GM10847 (cell line): ENCODE data around the gene SLCO2A1.

ENCODE experiments used
- POLR2A ChIP-seq: IDR thresholded peaks from 2 replicates; pipeline ENCODE4 v1.6.1; 2011; ENCODE audit not compliant: insufficient read length; ENCODE audit errors: extremely low read depth

SLCO2A1 gene

GRCh38 chr3:134066651-134067530 is 37.2 kb upstream of the SLCO2A1 start:
- TF ChIP-seq POLR2A: no peak

GRCh38 chr3:134066158-134066541 is 36.4 kb upstream of the SLCO2A1 start:
- TF ChIP-seq POLR2A: no peak

DNA sequence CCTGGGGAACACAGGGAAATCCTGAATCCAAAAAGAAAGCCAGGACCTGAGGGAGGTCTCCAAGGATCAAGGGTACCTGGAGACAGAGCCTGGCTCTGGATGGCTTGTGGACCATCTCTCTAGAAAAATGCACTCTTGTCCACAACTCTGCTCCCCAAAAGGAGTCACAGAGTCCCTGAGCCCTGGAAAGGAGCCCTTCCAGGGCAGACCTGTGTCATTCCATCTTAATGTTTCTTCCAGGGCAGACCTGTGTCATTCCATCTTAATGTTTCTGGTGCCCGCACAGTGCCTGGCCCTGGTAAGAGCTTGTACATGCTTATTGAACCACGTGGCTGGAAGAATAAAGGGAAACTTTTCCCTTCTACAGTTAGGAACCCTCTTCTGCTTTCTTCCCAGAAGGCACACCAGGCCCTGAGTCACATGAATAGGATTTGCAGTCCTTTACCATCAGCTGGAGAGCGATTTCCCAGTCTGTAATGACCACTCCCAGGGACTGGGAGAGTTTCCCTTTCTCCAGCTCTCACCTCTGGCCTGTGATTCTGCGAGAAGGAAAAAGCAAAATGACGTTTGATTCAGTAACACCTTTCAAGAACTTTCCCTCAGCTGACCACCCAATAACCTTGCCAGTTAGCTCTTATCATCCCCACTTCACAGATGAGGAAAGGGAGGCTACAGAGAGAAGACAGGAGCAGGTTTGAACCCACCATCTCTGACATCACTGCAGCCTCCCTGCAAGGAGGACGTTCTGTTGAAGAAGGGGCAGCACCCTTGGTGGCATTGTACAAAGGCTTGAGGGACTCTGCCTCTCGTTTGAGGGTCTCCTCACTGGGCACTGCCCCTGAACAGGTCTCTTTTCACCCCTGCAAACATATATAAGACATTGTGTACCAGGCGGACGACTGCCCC is 35.8 kb upstream of the SLCO2A1 start:
- no peak for TF ChIP-seq POLR2A

- TF ChIP-seq POLR2A: no peak
Measured at GRCh38 chr3:134064081-134064480, 34.4 kb upstream of the SLCO2A1 start.

- no peak for TF ChIP-seq POLR2A
Measured at GRCh38 chr3:134061401-134061800, 31.7 kb upstream of the SLCO2A1 start.

GRCh38 chr3:134060561-134061385 is 31.0 kb upstream of the SLCO2A1 start:
- TF ChIP-seq POLR2A: no peak

DNA sequence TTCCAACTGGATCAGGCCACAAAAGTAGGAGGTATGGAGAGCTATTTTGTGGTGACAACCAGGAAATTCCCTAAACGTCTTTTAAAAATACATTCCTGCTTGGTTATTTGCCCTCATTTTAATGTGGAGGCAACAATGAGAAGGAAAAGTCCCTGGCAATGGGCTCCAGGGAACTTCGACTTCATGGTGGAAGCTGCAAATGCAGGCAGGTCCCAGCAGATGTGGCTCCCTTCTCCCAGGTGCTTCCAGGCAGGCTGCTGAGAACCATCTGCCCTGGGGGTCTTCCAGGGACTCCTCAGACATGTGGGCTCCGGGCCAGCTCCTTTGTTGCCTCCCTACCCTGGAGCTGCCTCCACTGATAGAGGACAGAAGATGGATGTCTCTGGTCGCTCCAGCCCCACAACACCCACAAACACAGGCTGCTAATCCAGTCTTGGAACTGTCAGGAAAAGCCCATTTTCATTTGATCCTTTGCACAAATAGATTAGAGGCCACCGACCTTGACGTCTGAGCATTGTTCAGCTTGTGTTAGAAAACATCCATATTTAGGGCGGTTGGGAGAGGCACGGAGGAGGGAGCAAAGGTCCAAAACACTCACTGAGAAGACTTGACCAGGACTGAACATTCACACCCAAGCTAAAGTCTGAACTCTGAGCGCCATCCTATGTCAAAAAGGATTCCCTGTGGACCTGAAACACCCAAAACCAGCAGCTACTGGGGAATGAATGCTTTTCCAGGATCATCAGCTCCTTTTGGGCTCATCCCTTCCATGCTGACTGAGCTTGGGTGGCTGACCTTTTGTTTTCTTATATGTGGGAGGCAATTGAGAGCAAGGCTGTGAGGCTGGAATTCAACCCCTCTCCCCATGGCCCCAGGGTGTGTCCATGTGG is 30.2 kb upstream of the SLCO2A1 start:
- no peak for TF ChIP-seq POLR2A

- no peak for TF ChIP-seq POLR2A
Measured at GRCh38 chr3:134059035-134059601, 29.4 kb upstream of the SLCO2A1 start.

DNA sequence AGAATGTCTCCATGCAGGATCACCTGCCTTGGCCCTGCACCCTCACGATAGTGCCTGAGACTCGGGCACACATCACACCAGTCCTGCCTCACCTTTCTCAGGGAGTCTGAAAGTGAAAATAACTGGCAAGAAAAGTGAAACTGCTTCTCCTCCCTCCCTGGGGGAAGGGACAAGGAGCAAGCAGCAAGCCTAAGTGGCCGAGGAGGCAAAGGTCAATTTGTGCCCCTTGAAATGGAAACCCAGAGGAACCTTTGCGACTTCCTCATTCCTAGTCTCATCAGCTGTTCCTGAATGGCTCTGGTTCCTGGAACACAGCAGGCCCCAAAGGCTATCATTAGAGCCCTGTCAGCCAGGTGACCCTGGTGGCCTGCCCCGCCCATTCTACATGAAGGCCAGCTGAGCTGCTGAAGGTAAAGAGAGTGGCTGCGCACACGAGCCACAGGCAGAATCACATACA is 28.0 kb upstream of the SLCO2A1 start:
- no peak for TF ChIP-seq POLR2A

DNA sequence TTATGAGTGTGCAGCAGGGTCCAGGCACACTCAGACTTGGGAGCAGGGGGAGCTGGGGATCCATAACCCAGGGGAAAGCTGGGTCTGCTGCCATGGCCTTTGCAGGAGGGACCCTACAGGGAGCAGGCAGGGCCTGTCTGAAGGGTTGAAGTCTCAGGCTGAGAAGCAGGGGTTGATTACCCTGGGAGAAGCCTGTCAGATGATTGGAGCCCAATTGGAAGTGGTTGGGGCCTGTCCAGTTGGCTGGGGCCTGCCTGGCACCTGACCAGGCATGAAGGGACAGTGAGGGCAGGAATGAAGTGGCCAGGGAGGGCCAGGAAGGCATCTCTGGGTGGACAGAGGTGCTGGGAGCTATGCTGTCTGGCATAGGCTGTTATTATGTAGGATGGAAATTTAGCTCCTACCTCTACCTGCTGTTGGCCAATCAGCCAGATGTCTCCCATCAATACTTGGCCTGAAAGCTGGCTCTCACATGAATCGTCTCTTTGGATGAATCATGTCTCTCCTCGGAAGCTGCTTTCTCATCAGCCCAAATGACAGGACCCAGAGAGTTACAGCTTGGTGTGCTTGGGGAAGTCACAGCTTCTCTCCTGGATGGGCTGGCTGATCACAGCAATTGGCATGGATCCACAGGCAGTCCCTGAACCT is 27.4 kb upstream of the SLCO2A1 start:
- TF ChIP-seq POLR2A: no peak

GRCh38 chr3:134056464-134056891 is 26.8 kb upstream of the SLCO2A1 start:
- TF ChIP-seq POLR2A: no peak

DNA sequence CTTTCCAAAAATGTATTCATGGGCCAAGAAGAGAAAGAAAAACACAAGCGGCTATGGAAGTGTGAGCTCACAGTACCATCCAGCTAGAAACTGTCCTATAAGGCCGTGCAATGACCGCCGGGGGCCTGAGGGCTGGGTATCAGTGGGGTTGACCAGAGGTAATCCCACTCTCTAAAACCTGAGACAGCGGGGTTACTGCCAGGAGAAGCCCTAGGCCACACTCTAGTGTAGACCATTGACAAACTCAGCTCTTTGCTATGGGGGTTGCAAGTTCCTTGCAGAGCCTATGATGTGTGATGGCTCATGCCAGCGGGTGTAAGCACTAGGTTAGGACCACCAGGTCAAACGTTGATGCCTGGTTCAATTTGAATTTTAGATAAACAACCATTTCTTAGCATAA is 25.9 kb upstream of the SLCO2A1 start:
- no peak for TF ChIP-seq POLR2A

DNA sequence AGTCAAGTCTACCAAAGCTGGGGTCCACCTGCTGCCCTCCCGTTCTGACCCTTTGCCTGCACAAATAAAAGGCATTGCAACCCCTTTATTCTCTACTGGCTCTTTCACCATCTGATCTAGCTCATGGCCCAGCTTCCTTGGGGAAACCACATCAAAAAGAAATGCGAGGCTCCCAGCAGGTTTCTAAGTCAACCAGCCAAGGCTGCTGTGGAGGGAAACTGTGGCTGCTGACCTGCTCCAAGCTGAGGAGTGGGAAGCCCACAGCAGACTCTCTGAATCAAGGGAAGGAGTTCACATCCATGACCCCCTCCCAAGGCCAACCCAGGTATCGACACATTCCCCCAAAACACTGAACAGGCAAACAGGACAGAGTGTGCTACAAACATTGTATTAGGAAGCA is 25.2 kb upstream of the SLCO2A1 start:
- no peak for TF ChIP-seq POLR2A
